Natural killer cell treated with Interleukin-12 subunit alpha and Interleukin-12 subunit beta and Interleukin-15 and Interleukin-18, amount 100 ng/mL, for 72 hours (primary cell): ENCODE measurements around the gene BTAF1. TPM values are rescaled to one million over a fixed set of nuclear protein-coding genes. Genes with fewer than 3 reads are reported as not detected.
"Not testable (repeated sequence)": the region's sequence is repeated elsewhere in the genome, so short reads cannot be mapped to it uniquely, and the experiment has no call there.

Source experiments
- ATAC-seq, 2 donors: fragments of 150-1000 bp; cut with Tn5 transposase in 1 of 2; sonication (Bioruptor Pico), chemical (Tn5 transposase) in 1 of 2; 2 replicates each; pipeline ENCODE4 v1.10.0; 2021
- DNase-seq: peaks from one replicate; pipeline ENCODE4 v3.0.0; 2022; ENCODE audit warnings: low spot score
- H3K27ac Mint-ChIP-seq, 2 donors: 1 replicate in 1 of 2; 2 replicates in 1 of 2; pipeline ENCODE4 v1.8.0; 2022; ENCODE audit warnings: mixed read lengths in 2 of 2, mild to moderate bottlenecking in 1 of 2, moderate library complexity in 1 of 2
- H3K27me3 Mint-ChIP-seq, 2 donors: 1 replicate in 1 of 2; 2 replicates in 1 of 2; pipeline ENCODE4 v1.8.0; 2022; ENCODE audit warnings: mixed read lengths in 2 of 2
- H3K36me3 Mint-ChIP-seq: one replicate; pipeline ENCODE4 v1.8.0; 2022; ENCODE audit warnings: mixed read lengths
- H3K4me1 Mint-ChIP-seq, 2 donors: 1 replicate in 1 of 2; 2 replicates in 1 of 2; pipeline ENCODE4 v1.8.0; 2022; ENCODE audit warnings: low read depth in 2 of 2, mixed read lengths in 2 of 2, mild to moderate bottlenecking in 1 of 2
- H3K4me3 Mint-ChIP-seq: one replicate; pipeline ENCODE4 v1.8.0; 2022; ENCODE audit warnings: mixed read lengths
- H3K9me3 Mint-ChIP-seq: 2 replicates; pipeline ENCODE4 v1.8.0; 2022; ENCODE audit warnings: mixed read lengths
- total RNA-seq, 2 donors: library from RNA; stranded (reverse); gene quantifications; one replicate each; pipeline ENCODE4 v1.2.3, GENCODE V29; 2022

BTAF1 gene
- total RNA-seq, 2 donors from 2014 or later: 57.2 to 74.0 TPM

- not testable (repeated sequence) for ATAC-seq, H3K36me3 Mint-ChIP-seq
These were observed 29.3 kb upstream of the BTAF1 start for GRCh38 chr10:91894261-91894685.

DNA sequence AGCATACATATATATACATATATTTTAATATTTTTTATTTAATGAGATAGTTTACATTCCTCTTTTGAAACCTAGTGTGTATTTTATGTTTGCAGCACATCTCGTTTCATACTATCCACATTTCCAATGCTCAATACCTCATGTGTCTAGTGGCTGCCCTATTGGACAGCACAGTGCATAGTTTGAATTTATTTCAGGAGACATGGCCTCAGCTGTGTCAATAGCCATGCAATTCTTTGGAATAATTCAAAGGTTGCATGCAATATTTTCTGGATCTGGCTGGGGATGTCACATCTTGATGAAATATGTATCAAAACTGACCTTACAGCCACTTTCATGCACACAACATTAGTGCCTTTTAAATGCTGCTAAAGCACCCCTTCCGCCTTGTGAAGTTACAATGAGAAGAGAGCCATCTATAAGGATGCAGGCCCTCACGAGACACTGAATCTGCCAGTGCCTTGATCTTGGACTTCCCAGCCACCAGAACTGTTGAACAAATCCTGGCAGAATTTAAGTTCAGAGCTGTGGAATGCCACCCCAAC, 27.3 kb upstream of the BTAF1 start:
- Mint-ChIP-seq H3K9me3 (no peaks in the 10 kb centered on the region), H3K36me3 (no peaks in the 10 kb centered on the region), H3K4me1 (peaks cover 4% of the 10 kb centered on the region in 2 donors), H3K4me3 (no peak overlapping the region), H3K27ac (no peak overlapping the region), H3K27me3 (peaks cover 3 to 8% of the 10 kb centered on the region in 2 donors)
- ATAC-seq (no peak), DNase-seq (no peak)

More at GRCh38 chr10:91894261-91894685, 29.3 kb upstream of the BTAF1 start:
- Mint-ChIP-seq H3K27ac (peak overlapping the region in 1 of 2 donors; percentile 6), H3K27me3 (peaks cover 8 to 21% of the 10 kb centered on the region in 2 donors)
- not testable (repeated sequence) for DNase-seq, H3K4me3 Mint-ChIP-seq, H3K4me1 Mint-ChIP-seq, H3K9me3 Mint-ChIP-seq

- ATAC-seq: no peak
- H3K4me1 Mint-ChIP-seq: peaks cover 13 to 16% of the 10 kb centered on the region in 2 donors
These were observed 26.1 kb upstream of the BTAF1 start for GRCh38 chr10:91897421-91897820.

GRCh38 chr10:91901784-91902677, 21.5 kb upstream of the BTAF1 start:
- peak; percentile 81 for DNase-seq
- ATAC-seq: peak; percentile 99

More at GRCh38 chr10:91897421-91897820, 26.1 kb upstream of the BTAF1 start:
- DNase-seq: no peak
- H3K9me3 Mint-ChIP-seq: no peaks in the 10 kb centered on the region
- H3K27me3 Mint-ChIP-seq: peaks cover 3 to 8% of the 10 kb centered on the region in 2 donors
- H3K4me3 Mint-ChIP-seq: no peak overlapping the region
- no peak overlapping the region for H3K27ac Mint-ChIP-seq
- H3K36me3 Mint-ChIP-seq: no peaks in the 10 kb centered on the region

GRCh38 chr10:91907033-91907594, 16.5 kb upstream of the BTAF1 start:
- H3K27ac Mint-ChIP-seq: peak overlapping the region; percentile 83 to 86
- DNase-seq: no peak
- H3K4me1 Mint-ChIP-seq: peaks cover 29 to 32% of the 10 kb centered on the region in 2 donors
- no peak for ATAC-seq
- no peaks in the 10 kb centered on the region for H3K36me3 Mint-ChIP-seq
- H3K9me3 Mint-ChIP-seq: no peaks in the 10 kb centered on the region
- H3K4me3 Mint-ChIP-seq: peak overlapping the region; percentile 95
- no peaks in the 10 kb centered on the region for H3K27me3 Mint-ChIP-seq

More at GRCh38 chr10:91901784-91902677, 21.5 kb upstream of the BTAF1 start:
- Mint-ChIP-seq H3K27me3 (peaks cover 3 to 8% of the 10 kb centered on the region in 2 donors), H3K27ac (peak overlapping the region; percentile 75 to 91), H3K4me1 (peaks cover 20 to 25% of the 10 kb centered on the region in 2 donors), H3K36me3 (no peaks in the 10 kb centered on the region), H3K4me3 (peak overlapping the region; percentile 55), H3K9me3 (no peaks in the 10 kb centered on the region)

GRCh38 chr10:91907914-91908336, 15.6 kb upstream of the BTAF1 start:
- no peak for ATAC-seq
- Mint-ChIP-seq H3K4me3 (peak overlapping the region; percentile 95), H3K9me3 (no peaks in the 10 kb centered on the region), H3K36me3 (no peaks in the 10 kb centered on the region), H3K27ac (peak overlapping the region; percentile 83 to 86), H3K27me3 (peaks cover 0 to 1% of the 10 kb centered on the region in 2 donors), H3K4me1 (peaks cover 24 to 27% of the 10 kb centered on the region in 2 donors)
- DNase-seq: no peak

DNA sequence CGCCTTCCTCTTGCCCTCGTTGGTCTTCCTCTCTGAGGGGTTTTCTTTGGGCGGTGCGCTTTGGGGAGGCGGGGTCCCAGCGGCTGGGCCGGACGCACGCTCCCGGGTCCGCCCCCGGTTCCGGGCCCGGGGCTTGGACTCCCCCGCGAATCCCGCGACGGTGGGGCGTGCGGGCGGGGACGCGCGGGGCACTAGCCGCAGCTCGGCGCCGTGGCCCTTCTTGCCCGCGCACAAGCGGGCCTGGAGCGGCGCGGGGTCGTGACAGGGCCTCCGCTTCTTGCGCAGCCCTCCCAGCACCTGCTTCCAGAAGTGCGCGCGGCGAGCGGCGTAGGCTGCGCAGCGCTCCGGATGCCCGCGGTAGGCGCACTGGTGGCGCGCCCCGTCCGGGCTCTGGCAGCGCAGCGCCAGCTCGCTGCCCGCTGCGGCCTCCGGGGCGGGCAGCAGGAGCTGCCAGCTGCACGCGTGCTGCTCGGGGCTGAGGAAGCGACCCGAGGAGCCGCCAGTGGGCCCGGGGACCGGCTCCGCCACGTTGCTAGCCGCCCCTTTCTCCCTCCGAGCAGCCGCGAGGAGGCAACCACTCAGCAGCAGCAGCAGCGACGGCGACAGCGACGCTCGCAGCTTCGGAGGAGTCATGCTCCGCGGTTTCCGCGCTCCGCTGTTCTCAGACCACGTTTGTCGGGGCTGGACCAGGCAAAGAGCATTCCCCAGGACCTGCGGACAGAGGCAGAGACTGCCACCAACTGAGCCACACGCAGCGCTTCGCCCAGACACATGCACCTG, 15.0 kb upstream of the BTAF1 start:
- Mint-ChIP-seq H3K4me1 (peaks cover 24 to 27% of the 10 kb centered on the region in 2 donors), H3K36me3 (no peaks in the 10 kb centered on the region), H3K4me3 (peak overlapping the region; percentile 95), H3K27me3 (peaks cover 1 to 5% of the 10 kb centered on the region in 2 donors), H3K27ac (peak overlapping the region; percentile 83 to 87), H3K9me3 (no peaks in the 10 kb centered on the region)
- DNase-seq (peak; percentile 84), ATAC-seq (peak; percentile 91 to 94)

DNA sequence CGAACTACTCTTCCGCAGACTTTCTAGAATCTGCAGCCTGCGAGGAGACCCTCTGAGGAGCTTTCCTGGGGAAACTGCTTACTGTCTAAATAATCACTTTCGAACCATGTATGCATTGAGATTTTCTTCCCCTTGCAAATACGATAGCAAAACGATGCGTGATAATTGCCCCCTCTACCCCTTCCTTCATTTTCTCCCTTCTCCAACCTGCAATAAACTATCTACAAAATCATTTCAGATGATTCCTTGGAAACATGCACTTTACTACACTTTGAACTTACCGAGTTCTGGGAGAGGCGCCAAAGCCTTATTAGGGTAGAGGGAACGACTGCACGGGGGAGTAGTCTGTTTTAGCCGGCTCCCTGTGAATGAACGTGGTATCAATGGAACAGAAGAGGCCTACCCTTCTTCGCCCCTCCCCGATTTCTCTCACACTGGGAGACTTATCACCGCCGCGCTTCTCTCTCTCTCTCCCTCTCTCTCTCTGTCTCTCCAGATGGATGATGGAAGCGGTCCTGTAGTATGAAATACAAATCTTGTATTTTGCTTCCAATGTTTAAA, 14.4 kb upstream of the BTAF1 start, which contains the start of gene FGFBP3:
Gene FGFBP3, minus strand, starts transcription at position 370 of the 561 bp plus-strand sequence. CDS start 517 bp downstream, outside the sequence.
- Mint-ChIP-seq H3K4me1 (peaks cover 24 to 27% of the 10 kb centered on the region in 2 donors), H3K9me3 (no peaks in the 10 kb centered on the region), H3K27ac (peak within 1 kb of the TSS; percentile 83 to 87), H3K36me3 (no peaks in the 10 kb centered on the region), H3K27me3 (peaks cover 5 to 8% of the 10 kb centered on the region in 2 donors), H3K4me3 (peak within 1 kb of the TSS; percentile 95)
- DNase-seq (no peak), ATAC-seq (no peak)

GRCh38 chr10:91910467-91910866, 13.1 kb upstream of the BTAF1 start:
- no peak overlapping the region for H3K4me3 Mint-ChIP-seq
- no peaks in the 10 kb centered on the region for H3K36me3 Mint-ChIP-seq
- peaks cover 24 to 27% of the 10 kb centered on the region in 2 donors for H3K4me1 Mint-ChIP-seq
- H3K27me3 Mint-ChIP-seq: peaks cover 5 to 16% of the 10 kb centered on the region in 2 donors
- H3K9me3 Mint-ChIP-seq: no peaks in the 10 kb centered on the region
- ATAC-seq: no peak
- no peak overlapping the region for H3K27ac Mint-ChIP-seq
- no peak for DNase-seq

- Mint-ChIP-seq H3K36me3 (peaks cover 6% of the 10 kb centered on the region), H3K4me3 (no peak overlapping the region), H3K4me1 (peaks cover 12 to 14% of the 10 kb centered on the region in 2 donors), H3K9me3 (no peaks in the 10 kb centered on the region), H3K27ac (no peak overlapping the region), H3K27me3 (peaks cover 20 to 41% of the 10 kb centered on the region in 2 donors)
- ATAC-seq (no peak), DNase-seq (no peak)
These were observed 3.9 kb upstream of the BTAF1 start for GRCh38 chr10:91919651-91920050.

GRCh38 chr10:91924212-91925021, 847 bp downstream of the BTAF1 start:
- H3K36me3 Mint-ChIP-seq: peaks cover 12% of the 10 kb centered on the region
- H3K4me1 Mint-ChIP-seq: peaks cover 32 to 42% of the 10 kb centered on the region in 2 donors
- peak overlapping the region; percentile 98 for H3K4me3 Mint-ChIP-seq

GRCh38 chr10:91925022-91925320, 1.4 kb downstream of the BTAF1 start:
- Mint-ChIP-seq H3K4me3 (peak overlapping the region; percentile 98), H3K36me3 (peaks cover 12% of the 10 kb centered on the region), H3K4me1 (peaks cover 32 to 42% of the 10 kb centered on the region in 2 donors), H3K27ac (peak overlapping the region; percentile 91 to 97), H3K27me3 (no peaks in the 10 kb centered on the region), H3K9me3 (no peaks in the 10 kb centered on the region)
- DNase-seq: no peak
- no peak for ATAC-seq

More at GRCh38 chr10:91924212-91925021, 847 bp downstream of the BTAF1 start:
- Mint-ChIP-seq H3K27me3 (peaks cover 0 to under 1% of the 10 kb centered on the region in 2 donors), H3K9me3 (no peaks in the 10 kb centered on the region), H3K27ac (peak overlapping the region; percentile 91 to 97)
- ATAC-seq (no peak), DNase-seq (no peak)
